Left ventricle myocardium inferior (tissue), 1 donor: ENCODE results near the gene KIF9. TPM values are rescaled to one million over a fixed set of nuclear protein-coding genes. Genes with fewer than 3 reads are reported as not detected.
"Not testable (repeated sequence)": the region's sequence is repeated elsewhere in the genome, so short reads cannot be mapped to it uniquely, and the experiment has no call there.

Experiments
- DNase-seq: peaks from one replicate; pipeline ENCODE4 v3.0.0-alpha.2; 2020
- H3K27ac ChIP-seq: fragments of 200-600 bp; replicated peaks from 2 replicates; pipeline ENCODE4 v1.8.0; 2021
- H3K27me3 ChIP-seq: fragments of 200-600 bp; 2 replicates; pipeline ENCODE4 v1.8.0; 2021; ENCODE audit warnings: low read depth
- H3K36me3 ChIP-seq: fragments of 200-600 bp; 2 replicates; pipeline ENCODE4 v1.8.0; 2021
- H3K4me1 ChIP-seq: fragments of 200-600 bp; 2 replicates; pipeline ENCODE4 v1.8.0; 2021
- H3K4me3 ChIP-seq: fragments of 200-600 bp; 2 replicates; pipeline ENCODE4 v1.8.0; 2021; ENCODE audit warnings: mild to moderate bottlenecking, moderate library complexity
- H3K9me3 ChIP-seq: fragments of 200-600 bp; replicated peaks from 2 replicates; pipeline ENCODE4 v1.8.0; 2021
- intact Hi-C: fragments of 100-400 bp; cut with micrococcal nuclease; formaldehyde crosslinking; loops from one replicate; pipeline ENCODE4 v1.11.0; 2022
- total RNA-seq: library from RNA; stranded (reverse); fragmentation: NEBNext Ultra II Directional; extraction: Animal tissue kit (Norgen Biotek cat#: 25700); gene quantifications from one replicate; pipeline ENCODE4 v1.2.1, GENCODE V29; 2021
- TF ChIP-seq, protein P1 (sequence below): fragments of 200-600 bp; IDR thresholded peaks from 2 replicates; pipeline ENCODE4 v1.8.0; 2021; ENCODE audit warnings: antibody characterized with exemption, mild to moderate bottlenecking, borderline replicate concordance
- donor health status: DM: no; HTN: yes; CAD: no; lungs with severe emphysema.

KIF9 gene
- total RNA-seq, 1 donor from 2014 or later = 13.5 TPM

DNA sequence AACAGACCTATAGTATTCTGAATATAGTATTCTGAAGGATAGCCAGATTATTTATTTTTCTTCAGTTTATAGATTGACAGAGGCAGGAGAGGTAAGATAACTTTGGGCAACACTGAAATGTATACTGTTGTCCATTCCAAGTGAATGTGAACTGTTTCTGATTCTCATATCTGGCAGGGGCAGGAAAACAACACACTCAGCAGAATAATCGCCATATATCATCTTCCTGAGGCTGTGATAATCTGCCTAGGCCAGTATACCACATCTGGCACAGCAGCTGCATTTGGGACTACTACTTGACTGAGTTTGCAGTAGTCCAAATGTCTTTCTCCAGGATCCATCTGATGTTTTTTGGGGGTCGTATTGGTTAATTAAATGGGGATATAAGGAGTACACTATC lies 96.3 kb downstream of the KIF9 start:
- intact Hi-C loops = no loop called here
- Histone ChIP-seq H3K27ac (no peak overlapping the region), H3K36me3 (peaks cover 5% of the 10 kb centered on the region), H3K27me3 (no peaks in the 10 kb centered on the region), H3K9me3 (no peaks in the 10 kb centered on the region), H3K4me1 (no peaks in the 10 kb centered on the region), H3K4me3 (no peak overlapping the region)
- DNase-seq = no peak
- TF ChIP-seq, protein P1, sequence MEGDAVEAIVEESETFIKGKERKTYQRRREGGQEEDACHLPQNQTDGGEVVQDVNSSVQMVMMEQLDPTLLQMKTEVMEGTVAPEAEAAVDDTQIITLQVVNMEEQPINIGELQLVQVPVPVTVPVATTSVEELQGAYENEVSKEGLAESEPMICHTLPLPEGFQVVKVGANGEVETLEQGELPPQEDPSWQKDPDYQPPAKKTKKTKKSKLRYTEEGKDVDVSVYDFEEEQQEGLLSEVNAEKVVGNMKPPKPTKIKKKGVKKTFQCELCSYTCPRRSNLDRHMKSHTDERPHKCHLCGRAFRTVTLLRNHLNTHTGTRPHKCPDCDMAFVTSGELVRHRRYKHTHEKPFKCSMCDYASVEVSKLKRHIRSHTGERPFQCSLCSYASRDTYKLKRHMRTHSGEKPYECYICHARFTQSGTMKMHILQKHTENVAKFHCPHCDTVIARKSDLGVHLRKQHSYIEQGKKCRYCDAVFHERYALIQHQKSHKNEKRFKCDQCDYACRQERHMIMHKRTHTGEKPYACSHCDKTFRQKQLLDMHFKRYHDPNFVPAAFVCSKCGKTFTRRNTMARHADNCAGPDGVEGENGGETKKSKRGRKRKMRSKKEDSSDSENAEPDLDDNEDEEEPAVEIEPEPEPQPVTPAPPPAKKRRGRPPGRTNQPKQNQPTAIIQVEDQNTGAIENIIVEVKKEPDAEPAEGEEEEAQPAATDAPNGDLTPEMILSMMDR = no peak

DNA sequence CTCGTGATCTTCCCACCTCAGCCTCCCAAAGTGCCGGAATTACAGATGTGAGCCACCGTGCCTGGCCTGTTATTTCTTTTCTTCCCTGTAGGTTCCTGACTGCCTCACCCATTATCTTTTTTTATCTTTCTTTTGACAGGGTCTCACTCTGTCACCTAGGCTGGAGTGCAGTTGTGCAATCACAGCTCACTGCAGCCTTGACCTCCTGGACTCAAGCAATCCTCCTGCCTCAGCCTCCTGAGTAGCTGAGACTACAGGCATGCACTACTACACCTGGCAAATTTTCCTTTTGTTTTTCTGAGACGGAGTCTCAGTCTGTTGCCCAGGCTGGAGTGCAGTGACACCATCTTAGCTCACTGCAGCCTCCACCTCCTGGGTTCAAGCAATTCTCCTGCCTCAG lies 100.9 kb downstream of the KIF9 start:
- H3K4me1 ChIP-seq, H3K4me3 ChIP-seq, H3K27me3 ChIP-seq, intact Hi-C loops, H3K9me3 ChIP-seq, DNase-seq, H3K27ac ChIP-seq: not testable (repeated sequence)
- peaks cover 17% of the 10 kb centered on the region for H3K36me3 ChIP-seq

DNA sequence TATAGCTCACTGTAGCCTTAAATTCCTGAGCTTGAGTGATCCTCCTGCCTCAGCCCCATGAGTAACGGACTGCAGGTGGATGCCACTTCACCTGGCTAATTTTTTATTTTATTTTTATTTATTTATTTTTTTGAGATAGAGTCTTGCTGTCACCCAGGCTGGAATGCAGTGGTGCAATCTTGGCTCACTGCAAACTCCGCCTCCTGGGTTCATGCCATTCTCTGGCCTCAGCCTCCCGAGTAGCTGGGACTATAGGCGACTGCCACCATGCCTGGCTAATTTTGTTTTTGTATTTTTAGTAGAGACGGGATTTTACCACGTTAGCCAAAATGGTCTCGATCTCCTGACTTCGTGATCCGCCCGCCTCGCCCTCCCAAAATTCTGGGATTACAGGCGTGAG lies 102.6 kb downstream of the KIF9 start:
- H3K27me3 ChIP-seq, H3K4me1 ChIP-seq, H3K27ac ChIP-seq, DNase-seq, H3K4me3 ChIP-seq, H3K9me3 ChIP-seq, intact Hi-C loops: not testable (repeated sequence)
- H3K36me3 ChIP-seq = peaks cover 17% of the 10 kb centered on the region

Other genes starting within 250 kb of the KIF9 start
- 26.4 TPM for gene SETD2, start 118.7 kb downstream of the KIF9 start, total RNA-seq
- gene KLHL18, start 145 bp upstream of the KIF9 start, total RNA-seq = 54.7 TPM
- gene PTPN23, start 98.2 kb upstream of the KIF9 start, total RNA-seq = 20.0 TPM
- gene SCAP, start 193.1 kb upstream of the KIF9 start, total RNA-seq = 43.1 TPM
- gene ELP6, start 230.9 kb upstream of the KIF9 start, total RNA-seq = 20.4 TPM